GM18498 (cell line): ENCODE measurements around the gene PPARD.
"Not testable (repeated sequence)": the region's sequence is repeated elsewhere in the genome, so short reads cannot be mapped to it uniquely, and the experiment has no call there.

Source experiments
- ATAC-seq: cut with Tn5 transposase; IDR thresholded peaks from one replicate; pipeline ENCODE4 v1.9.1; 2021; ENCODE audit warnings: mild to moderate bottlenecking, moderate library complexity; ENCODE audit not compliant: unreplicated experiment

PPARD gene

DNA sequence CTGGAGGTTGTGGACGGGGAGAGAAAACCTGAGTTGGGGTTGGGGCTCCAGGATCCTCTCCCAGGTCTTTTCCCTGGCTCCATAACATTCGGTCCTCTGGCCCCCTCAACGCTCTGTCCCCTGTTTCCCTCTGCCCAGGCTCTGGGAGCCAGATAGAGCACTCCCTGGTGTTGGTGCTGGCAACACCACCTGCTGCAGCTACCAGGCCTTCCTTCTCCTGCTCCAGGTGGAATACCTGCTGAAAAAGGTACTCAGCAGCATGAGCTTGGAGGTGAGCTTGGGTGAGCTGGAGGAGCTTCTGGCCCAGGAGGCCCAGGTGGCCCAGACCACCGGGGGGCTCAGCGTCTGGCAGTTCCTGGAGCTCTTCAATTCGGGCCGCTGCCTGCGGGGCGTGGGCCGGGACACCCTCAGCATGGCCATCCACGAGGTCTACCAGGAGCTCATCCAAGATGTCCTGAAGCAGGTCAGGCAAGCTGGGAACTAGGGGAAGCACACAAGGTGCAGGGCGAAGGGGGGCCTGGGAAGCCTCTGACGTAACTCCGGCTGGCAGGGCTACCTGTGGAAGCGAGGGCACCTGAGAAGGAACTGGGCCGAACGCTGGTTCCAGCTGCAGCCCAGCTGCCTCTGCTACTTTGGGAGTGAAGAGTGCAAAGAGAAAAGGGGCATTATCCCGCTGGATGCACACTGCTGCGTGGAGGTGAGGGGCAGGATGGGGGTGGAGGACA, 30.1 kb upstream of the PPARD start:
- no peak for ATAC-seq

DNA sequence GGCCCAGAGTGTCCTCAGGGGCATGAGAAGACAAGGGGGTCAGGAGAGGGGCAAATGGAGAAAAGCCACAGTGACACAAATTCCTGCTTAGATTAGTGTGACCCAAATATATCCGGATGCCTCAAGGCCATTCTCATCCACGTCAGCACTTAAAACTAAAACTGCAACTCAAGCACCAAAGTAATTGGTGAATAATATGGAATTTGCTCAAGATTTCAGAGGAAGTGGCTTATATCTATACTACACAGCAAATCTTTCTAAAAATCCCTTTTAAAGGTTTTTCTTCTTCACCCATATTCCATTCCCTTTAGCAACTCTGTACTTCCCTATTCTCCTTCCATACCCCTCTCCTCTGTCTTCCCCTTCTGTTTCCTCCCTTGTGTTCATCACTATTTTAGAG, 29.6 kb upstream of the PPARD start:
- ATAC-seq = no peak

DNA sequence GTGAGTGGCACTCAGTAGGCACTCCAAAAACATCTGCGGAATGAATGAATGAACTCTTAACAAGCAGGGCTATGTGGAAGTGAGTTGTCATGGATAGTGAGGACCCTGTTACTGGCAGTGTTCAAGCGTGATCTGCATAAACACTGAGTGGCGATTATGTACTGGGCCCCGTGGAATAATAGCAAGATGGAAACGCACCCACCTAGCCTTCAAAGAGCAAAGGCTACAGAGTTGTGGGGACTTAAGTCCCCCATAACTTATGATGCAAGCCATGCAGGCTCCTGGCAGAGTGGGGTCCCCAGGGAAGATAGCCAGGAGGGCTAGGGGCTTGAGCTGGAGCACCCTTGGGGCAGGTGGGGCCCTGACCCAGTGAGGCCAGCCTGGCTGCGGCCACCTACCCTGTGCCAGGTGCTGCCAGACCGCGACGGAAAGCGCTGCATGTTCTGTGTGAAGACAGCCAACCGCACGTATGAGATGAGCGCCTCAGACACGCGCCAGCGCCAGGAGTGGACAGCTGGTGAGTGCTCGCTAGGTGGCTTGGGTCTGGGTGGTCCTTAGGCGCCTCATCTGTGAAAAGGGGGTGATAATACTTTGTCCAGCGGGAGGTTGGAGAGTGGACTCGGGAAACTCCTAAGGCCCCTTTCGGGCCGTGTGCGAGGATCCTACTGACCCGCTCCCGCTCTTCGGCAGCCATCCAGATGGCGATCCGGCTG, 24.7 kb upstream of the PPARD start:
- ATAC-seq = no peak

DNA sequence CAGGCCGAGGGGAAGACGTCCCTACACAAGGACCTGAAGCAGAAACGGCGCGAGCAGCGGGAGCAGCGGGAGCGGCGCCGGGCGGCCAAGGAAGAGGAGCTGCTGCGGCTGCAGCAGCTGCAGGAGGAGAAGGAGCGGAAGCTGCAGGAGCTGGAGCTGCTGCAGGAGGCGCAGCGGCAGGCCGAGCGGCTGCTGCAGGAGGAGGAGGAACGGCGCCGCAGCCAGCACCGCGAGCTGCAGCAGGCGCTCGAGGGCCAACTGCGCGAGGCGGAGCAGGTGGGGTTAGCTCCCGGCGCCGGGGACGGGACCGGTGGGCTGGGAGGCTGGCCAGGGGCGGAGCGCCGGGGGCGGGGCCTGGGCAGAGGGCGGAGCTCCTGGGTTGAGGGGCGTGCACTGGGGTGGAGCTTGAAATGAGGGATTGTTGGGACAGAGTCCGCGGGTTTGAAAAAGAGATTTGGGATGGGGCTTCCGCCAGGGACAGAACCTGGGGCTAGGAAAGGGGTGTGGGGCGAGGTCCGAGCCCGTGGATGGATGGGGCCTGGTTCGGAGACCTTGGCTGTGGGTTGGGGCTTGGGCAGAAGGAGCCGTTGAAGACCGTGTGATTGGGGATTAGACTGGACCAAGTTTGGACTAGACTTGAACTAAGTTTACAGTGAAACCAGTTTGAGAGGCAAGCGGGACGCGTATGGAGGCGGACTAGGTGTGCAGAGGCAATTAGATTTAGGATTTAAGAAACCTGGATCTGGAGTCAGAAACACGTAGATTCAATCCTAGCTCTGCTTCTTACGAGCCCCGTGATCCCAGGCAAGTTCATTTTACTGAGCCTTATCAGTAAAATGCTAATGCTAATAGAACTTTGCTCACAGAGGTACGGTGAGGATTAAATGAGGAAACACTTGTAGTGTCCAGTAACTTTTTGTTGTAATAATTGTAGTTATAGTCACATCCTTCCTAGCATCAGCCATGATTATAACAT, 23.9 kb upstream of the PPARD start:
- ATAC-seq = no peak

DNA sequence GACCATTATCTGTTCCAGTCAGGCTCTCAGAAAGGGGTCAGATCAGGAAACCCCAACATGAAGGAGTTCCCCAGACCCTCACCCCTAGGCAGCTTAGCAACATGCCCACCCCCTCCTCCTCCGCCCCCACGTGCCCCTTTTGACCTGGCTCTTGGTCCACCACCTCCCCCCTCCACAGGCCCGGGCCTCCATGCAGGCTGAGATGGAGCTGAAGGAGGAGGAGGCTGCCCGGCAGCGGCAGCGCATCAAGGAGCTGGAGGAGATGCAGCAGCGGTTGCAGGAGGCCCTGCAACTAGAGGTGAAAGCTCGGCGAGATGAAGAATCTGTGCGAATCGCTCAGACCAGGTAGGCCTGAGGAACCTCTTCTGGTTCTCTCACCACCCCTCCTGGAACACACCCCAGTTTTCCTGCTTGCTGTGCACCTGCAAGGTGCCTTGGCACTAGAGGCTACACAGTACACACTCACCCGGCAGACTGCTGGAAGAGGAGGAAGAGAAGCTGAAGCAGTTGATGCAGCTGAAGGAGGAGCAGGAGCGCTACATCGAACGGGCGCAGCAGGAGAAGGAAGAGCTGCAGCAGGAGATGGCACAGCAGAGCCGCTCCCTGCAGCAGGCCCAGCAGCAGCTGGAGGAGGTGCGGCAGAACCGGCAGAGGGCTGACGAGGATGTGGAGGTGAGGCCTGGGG, 22.9 kb upstream of the PPARD start:
- no peak for ATAC-seq

DNA sequence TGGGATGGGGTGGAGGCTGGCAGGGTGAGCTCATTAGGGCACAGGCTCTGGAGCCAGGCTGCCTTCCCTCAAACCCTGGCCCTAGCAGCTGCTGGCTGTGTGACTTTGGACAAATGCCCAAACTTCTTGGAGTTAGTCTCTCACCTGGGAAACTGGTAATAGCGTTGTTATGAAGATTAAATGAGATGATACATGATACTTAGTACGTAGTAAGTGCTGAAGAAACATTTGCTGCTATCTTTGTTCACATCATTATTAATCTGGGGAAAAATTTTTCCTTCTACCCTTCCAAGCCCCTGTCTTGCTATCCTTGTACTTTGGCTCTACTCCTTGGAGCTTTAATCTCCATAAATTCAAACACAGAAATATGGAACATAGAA, 22.3 kb upstream of the PPARD start:
- no peak for ATAC-seq

DNA sequence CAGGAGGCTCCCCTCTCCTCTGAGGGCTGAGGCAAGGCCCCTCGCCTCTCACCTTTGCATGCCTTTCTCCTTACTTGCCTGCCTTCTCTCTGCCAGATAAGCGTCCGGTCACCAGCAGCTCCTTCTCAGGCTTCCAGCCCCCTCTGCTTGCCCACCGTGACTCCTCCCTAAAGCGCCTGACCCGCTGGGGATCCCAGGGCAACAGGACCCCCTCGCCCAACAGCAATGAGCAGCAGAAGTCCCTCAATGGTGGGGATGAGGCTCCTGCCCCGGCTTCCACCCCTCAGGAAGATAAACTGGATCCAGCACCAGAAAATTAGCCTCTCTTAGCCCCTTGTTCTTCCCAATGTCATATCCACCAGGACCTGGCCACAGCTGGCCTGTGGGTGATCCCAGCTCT, 21.3 kb upstream of the PPARD start:
- ATAC-seq = no peak

DNA sequence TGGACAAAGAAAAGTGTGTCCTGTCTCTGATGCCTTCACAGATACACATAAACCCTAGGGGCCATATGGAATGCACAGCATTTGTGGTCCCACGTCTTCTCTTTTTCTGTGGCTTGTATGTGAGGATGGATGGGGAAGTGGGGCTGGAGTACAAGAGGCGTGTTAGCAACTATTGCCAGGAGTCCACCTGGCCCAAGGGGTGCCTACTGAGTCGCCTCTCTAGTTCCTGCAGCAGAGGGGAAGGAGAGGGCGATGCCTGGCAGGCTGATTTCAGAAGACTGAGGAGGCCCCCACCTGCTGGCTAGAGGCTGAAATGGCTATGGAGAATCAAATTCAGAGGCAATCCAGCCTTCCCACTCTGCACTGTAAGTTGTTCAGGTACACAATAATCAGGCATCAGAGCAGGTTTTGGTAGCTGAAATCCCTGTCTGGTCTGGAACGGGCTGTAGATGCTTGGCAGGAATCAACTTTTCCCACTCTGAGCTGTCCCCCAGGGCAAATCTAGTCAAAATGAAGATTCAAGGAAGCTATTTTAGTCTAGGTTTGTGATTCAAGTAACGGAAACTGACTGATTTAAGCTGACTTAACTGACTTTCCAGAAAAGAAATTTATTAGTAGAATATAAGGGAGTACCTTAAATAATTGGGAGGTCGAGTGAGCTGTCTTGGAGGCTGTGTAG, 14.9 kb upstream of the PPARD start:
- peak; percentile 65 for ATAC-seq

DNA sequence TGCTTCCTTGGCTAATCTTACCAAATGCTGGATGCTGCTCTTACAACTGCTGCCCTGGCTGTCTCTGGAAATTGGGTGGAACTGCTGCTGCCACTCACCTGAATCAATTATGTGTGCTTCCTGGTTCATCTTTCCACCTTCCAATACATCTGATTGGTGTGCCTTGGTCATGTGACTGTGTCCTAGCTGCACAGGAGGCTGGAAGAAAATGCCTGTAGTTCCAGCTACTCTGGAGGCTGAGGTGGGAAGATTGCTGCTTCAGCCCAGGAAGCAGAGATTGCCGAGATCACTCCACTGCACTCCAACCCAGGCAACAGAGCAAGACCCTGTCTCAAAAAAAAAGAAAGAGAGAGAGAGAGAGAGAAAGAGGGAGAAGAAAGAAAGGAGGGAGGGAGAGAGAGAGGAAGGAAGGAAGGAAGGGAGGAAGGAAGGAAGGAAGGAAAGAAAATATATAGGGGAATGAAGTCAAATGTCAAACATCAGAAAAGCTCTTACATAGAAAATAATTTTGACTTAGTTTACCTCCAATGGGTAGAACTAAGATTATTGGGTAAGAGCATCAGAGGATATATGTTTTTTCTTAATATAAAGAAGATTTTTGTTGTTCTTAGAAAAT, 14.1 kb upstream of the PPARD start:
- no peak for ATAC-seq

DNA sequence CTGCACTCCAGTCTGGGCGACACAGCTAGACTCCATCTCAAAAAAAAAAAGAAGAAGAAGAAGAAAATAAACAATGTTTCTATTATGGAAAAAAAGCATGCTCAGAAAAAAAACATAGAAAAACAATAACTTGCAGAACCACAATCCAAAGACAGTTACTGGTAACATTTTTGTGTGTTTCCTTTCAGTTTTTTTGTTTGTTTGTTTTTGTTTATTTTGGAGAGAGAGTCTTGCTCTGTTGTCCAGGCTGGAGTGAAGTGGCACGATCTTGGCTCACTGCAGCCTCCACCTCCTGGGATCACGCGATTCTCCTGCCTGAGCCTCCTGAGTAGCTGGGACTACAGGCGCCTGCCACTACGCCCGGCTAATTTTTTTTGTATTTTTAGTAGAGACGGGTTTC, 13.4 kb upstream of the PPARD start:
- not testable (repeated sequence) for ATAC-seq

DNA sequence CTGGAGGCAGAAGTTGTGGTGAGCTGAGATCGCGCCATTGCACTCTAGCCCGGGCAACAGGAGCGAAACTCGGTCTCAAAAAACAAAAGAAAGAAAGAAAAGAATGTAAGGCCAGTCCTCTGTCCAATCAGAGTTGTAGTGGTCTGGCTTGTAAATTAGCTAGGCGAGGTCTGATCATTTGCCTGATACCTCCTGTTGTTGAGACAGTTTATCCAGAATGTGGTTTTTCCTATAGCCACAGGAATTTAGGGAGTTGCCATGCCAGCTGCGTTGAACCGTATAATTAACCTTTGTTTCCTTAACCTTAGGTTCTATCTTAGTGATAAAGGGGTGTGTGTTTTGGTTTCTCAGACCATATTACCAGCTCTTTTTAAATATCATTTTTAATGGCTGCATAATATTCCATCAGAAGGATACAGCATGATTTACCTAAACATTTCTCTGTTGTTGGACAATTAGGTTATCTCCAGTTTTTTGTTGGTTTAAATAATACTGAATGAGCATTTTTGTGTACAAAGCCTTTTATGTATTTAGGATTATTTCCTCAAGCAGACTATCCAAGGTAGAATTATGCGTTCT, 11.7 kb upstream of the PPARD start:
- no peak for ATAC-seq

DNA sequence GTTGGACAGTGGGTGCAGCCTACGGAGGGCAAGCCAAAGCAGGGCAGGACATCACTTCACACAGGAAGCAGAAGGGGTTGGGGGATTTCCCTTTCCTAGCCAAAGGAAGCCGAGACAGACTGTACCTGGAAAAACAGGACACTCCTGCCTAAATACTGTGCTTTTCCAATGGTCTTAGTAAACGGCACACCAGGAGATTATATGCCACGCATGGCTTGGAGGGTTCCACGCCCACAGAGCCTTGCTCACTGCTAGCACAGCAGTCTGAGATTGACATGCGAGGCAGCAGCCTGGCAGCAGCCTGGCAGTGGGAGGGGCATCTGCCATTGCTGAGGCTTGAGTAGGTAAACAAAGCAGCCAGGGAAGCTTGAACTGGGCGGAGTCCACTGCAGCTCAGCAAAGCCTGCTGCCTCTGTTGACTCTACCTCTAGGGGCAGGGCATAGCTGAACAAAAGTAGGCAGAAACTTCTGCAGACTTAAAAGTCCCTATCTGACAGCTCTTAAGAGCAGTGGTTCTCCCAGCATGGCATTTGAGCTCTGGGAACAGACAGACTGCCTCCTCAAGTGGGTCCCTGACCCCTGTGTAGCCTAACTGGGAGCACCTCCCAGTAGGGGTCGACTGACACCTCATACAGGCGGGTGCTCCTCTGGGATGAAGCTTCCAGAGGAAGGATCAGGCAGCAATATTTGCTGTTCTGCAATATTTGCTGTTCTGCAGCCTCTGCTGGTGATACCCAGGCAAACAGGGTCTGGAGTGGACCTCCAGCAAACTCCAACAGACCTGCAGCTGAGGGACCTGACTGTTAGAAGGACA, 10.1 kb upstream of the PPARD start:
- not testable (repeated sequence) for ATAC-seq

DNA sequence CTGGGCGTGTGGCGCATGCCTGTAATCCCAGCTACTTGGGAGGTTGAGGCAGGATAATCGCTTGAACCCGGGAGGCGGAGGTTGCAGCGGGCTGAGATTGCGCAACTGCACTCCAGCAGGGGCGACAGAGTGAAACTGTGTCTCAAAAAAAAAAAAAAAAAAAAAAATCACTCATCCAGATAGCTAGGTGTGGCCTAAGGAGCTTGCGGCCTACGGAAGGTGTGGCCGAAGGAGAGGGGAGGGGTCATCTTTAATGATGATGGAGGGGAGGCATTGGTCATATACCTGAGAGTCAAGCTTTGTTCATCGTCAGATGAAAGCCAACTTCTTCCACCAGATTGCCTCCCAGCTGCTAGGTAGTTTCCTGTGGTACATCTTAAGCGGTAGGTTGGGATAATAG, 801 bp upstream of the PPARD start:
- ATAC-seq = no peak

DNA sequence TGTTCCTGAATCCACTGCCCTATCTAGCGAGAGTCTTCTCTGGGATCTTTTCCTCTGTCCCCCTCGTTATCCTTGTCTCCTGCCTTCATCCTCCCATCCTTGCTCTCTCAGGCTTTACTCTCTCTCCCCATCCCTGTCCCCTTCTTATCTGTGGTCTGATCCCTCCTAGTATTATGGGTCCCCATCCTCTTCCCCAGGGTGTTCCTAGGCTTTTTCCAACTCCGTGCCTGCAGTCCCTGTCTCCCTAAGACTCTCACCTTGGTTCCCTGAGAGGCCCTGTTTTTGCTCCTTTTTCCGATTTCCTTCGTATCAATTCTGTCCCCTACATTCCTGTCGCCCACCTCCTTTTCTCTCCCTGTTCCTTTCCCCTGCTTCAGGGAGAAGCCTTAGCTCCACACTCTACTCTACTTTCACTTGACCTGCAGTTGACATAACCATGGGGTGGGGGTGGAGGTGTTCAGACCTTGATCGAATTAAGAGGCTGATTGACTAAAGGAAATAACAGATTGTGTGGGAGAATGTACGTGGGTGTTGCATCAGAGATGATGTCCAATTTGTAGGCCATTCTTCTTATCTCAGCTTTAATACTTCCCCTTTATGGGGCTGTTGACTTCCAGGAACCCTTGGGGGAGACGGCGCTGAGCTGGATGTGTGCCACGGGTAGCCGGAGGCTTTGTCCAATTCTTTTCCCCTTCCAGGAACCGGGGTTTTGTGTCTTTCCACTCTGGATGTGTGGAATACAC, 905 bp downstream of the PPARD start:
- no peak for ATAC-seq

DNA sequence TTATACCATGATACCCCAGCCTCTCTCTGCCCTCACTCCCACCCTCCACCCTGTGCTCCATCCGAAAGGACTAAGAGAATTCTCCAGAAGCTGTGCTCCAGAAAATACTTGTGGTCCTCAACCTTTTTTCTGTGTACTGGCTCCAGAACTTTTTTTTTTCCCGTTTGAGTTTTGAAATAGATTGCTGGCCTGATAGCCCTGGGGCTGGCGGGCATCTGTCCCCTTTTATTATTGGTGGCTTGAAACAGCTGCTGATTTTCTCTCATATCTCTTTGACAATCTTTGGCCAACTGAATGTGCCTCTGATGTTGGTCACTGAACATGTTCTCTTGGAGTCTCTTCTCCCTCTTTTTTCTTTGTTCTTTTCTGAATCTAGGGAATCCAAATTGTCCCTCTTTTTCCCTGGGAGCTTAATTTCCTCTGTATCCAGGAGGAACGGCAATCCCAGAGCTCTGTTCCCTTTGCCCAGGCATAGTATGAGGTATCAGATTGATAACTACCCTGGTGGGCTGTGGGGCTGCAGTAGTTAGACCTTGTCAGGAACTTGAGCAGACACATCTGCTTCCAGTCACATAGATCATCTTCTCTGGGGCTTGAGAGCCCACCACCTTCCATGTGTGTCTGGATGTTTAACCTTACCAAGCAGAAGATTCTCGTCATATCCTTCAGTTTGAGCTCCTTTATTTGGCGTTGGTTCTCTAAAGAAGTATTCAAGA, 1.6 kb downstream of the PPARD start:
- ATAC-seq = no peak

DNA sequence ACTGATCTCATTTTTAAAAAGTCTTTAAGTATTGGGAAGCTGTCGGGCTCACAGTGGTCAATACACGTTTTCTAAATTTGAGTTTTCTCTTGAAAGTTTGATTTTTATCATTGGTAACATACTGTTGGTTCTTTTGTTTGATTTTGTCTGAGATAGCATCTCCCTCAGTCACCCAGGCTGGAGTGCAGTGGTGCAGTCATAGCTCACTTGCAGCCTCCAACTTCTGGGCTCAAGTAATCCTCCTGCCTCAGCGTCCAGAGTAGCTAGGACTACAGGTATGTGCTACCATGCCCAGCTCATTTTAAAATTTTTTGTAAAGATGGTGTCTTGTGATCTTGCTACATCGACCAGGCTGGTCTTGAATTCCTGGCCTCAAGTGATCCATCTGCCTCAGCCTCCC, 9.1 kb downstream of the PPARD start:
- no peak for ATAC-seq

DNA sequence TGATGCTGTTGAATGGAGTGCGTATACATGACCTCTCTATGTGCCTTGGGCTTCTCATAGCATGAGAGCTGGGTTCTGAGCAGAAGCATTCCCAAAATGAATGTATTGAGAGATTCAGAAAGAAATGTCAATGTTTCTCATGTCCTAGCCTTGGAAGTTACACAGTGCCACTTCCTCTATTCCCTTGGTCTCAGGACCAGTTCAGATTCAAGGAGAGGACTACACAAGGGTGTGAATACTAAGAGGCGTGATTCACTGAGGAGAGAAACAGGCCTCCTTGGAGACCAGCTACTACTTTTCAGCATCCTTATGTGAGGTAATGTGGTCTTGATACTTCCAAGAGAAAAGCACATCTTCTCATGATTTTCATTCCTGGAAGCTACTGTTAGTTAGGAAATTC, 10.4 kb downstream of the PPARD start:
- ATAC-seq = no peak
